Panc1 (cell line): Measurements from ENCODE around the gene PPM1B. TPM values are rescaled to one million over a fixed set of nuclear protein-coding genes. Genes with fewer than 3 reads are reported as not detected.

Experiments used
- ATAC-seq: fragments of 200-7000 bp; cut with Tn5 transposase; 2 replicates; pipeline ENCODE4 v1.9.1; 2020; ENCODE audit warnings: mild to moderate bottlenecking, moderate library complexity
- BruUV-seq: library from RNA; stranded (reverse); fragments of 400-500 nt; replicated peaks from 2 replicates; lab custom pipeline; 2021; lab: Mats Ljungman, UMichigan
- CTCF ChIA-PET: fragments of 300-600 bp; sonication (Branson Sonifier 250); formaldehyde crosslinking; loops from one replicate; lab custom pipeline; 2022; ENCODE audit warnings: antibody characterized with exemption; lab: Charles Lee
- POLR2A ChIA-PET: fragments of 300-600 bp; sonication (Branson Sonifier 250); formaldehyde crosslinking; loops from one replicate; lab custom pipeline; 2022; ENCODE audit warnings: antibody characterized with exemption; lab: Charles Lee
- DNase-seq: peaks from one replicate; pipeline ENCODE4 v3.0.0-alpha.2; 2010; ENCODE audit warnings: low read depth, low spot score
- H3K27ac ChIP-seq: 2 replicates; pipeline ENCODE4 v1.5.1; 2011; ENCODE audit warnings: mild to moderate bottlenecking, low read length, inconsistent platforms
- H3K27me3 ChIP-seq: fragments of 200-500 bp; sonication (Bioruptor generic); 2 replicates; pipeline ENCODE4 v1.6.0; 2014; ENCODE audit warnings: low read length, inconsistent platforms; ENCODE audit not compliant: control insufficient read depth, insufficient read depth
- H3K36me3 ChIP-seq: fragments of 200-500 bp; sonication (Bioruptor generic); 2 replicates; pipeline ENCODE4 v1.5.1; 2014; ENCODE audit warnings: inconsistent platforms, mild to moderate bottlenecking, low read length, moderate library complexity; ENCODE audit not compliant: control insufficient read depth, insufficient read depth
- H3K4me1 ChIP-seq: 2 replicates; pipeline ENCODE4 v1.5.1; 2011; ENCODE audit warnings: inconsistent platforms, mild to moderate bottlenecking, low read length, moderate library complexity; ENCODE audit not compliant: control insufficient read depth, insufficient read depth
- H3K4me3 ChIP-seq, 2 experiments: 2 replicates each; pipeline ENCODE4 v1.5.1; 2011 to 2012; ENCODE audit warnings: low read depth in 2 of 2, low read length in 2 of 2, mild to moderate bottlenecking in 2 of 2, inconsistent platforms in 1 of 2, moderate library complexity in 1 of 2
- H3K9me3 ChIP-seq: fragments of 200-500 bp; sonication (Bioruptor generic); 2 replicates; pipeline ENCODE4 v1.5.1; 2014; ENCODE audit warnings: low read depth, mild to moderate bottlenecking, inconsistent platforms, low read length, moderate library complexity; ENCODE audit not compliant: control insufficient read depth, insufficient read depth
- CTCF ChIP-seq: fragments of 450-650 bp; IDR thresholded peaks from 2 replicates; pipeline ENCODE4 v1.5.1; 2017; ENCODE audit warnings: mild to moderate bottlenecking
- POLR2AphosphoS5 ChIP-seq: IDR thresholded peaks from 2 replicates; pipeline ENCODE4 v1.6.1; 2012; ENCODE audit warnings: mild to moderate bottlenecking, low read depth, low read length, moderate library complexity
- REST ChIP-seq, 2 experiments: IDR thresholded peaks; 2 replicates each; pipeline ENCODE4 v1.6.1; 2011 to 2012; ENCODE audit warnings: low read depth in 2 of 2, control low read depth in 1 of 2, low read length in 1 of 2, mild to moderate bottlenecking in 1 of 2, moderate library complexity in 1 of 2; ENCODE audit not compliant: insufficient read depth in 1 of 2
- SIN3A ChIP-seq: IDR thresholded peaks from 2 replicates; pipeline ENCODE4 v1.6.1; 2012; ENCODE audit warnings: low read depth, mild to moderate bottlenecking, low read length, moderate library complexity, borderline replicate concordance; ENCODE audit not compliant: insufficient read depth
- TCF7L2 ChIP-seq: IDR thresholded peaks from 2 replicates; pipeline ENCODE4 v1.6.1; 2011; ENCODE audit warnings: mild to moderate bottlenecking, low read depth, low read length, inconsistent platforms
- in situ Hi-C: cut with HindIII; loops from 2 replicates; pipeline ENCODE4 v1.10.0; 2016; ENCODE audit warnings: low sequenced_read_pairs, low pct_unique_long_range_greater_than_20kb
- intact Hi-C: fragments of 100-400 bp; cut with micrococcal nuclease; formaldehyde crosslinking; loops from one replicate; pipeline ENCODE4 v1.10.0; 2022; ENCODE audit not compliant: unreplicated experiment
- total RNA-seq: library from RNA; stranded (reverse); gene quantifications from one replicate; pipeline ENCODE4 v1.2.1, GENCODE V29; 2021; ENCODE audit not compliant: unreplicated experiment

PPM1B gene
- total RNA-seq, 1 experiment from 2014 or later: 36.0 TPM

- no peak for ATAC-seq
These were observed 13.0 kb downstream of the PPM1B start for GRCh38 chr2:44181648-44182047.

GRCh38 chr2:44184106-44184505 is 15.4 kb downstream of the PPM1B start:
- no TSS peak for BruUV-seq
- intact Hi-C loops: no loop called here

More at GRCh38 chr2:44181648-44182047, 13.0 kb downstream of the PPM1B start:
- in situ Hi-C loops (no loop called here), intact Hi-C loops (no loop called here)
- Histone ChIP-seq H3K36me3 (no peaks in the 10 kb centered on the region), H3K27me3 (no peaks in the 10 kb centered on the region), H3K4me1 (peaks cover 3% of the 10 kb centered on the region; the same call in 1 of the 2 replicates), H3K4me3 (no peak overlapping the region), H3K9me3 (no peaks in the 10 kb centered on the region), H3K27ac (no peak overlapping the region)
- DNase-seq: no peak
- no TSS peak for BruUV-seq
- TF ChIP-seq TCF7L2 (no peak), CTCF (no peak), POLR2AphosphoS5 (no peak), SIN3A (no peak), REST (IDR thresholded peaks at IDR 0.05; ENCODE audit: insufficient read depth in 1 of 2, low read depth in 2 of 2, low read length in 1 of 2) (no peak)
- POLR2A ChIA-PET: no interaction called here
- CTCF ChIA-PET: interaction anchor here (0.6 kb wide), 1 partner anchor 166 kb away, joined by 3 read pairs; no protein-coding TSS in a partner anchor

More at GRCh38 chr2:44184106-44184505, 15.4 kb downstream of the PPM1B start:
- ChIA-PET CTCF (interaction anchor here (0.6 kb wide), 1 partner anchor 101 kb away, joined by 3 read pairs; no protein-coding TSS in a partner anchor), POLR2A (interaction anchor here (0.7 kb wide), 1 partner anchor 15 kb away, joined by 3 read pairs; the partner anchor contains the start of gene PPM1B)
- peaks cover 3% of the 10 kb centered on the region; the same call in 1 of the 2 replicates for H3K4me1 ChIP-seq
- H3K36me3 ChIP-seq: no peaks in the 10 kb centered on the region
- no peaks in the 10 kb centered on the region for H3K9me3 ChIP-seq
- no peak overlapping the region for H3K4me3 ChIP-seq
- H3K27me3 ChIP-seq: no peaks in the 10 kb centered on the region
- in situ Hi-C loops: no loop called here
- TF ChIP-seq REST (IDR thresholded peaks at IDR 0.05; ENCODE audit: insufficient read depth in 1 of 2, low read depth in 2 of 2, low read length in 1 of 2) (no peak), TCF7L2 (no peak), POLR2AphosphoS5 (no peak), CTCF (no peak), SIN3A (no peak)
- DNase-seq (no peak), ATAC-seq (no peak)
- no peak overlapping the region for H3K27ac ChIP-seq
